Raji (cell line): ENCODE data around the gene FAM118B.

Source experiments
- POLR2A ChIP-seq: IDR thresholded peaks from 2 replicates; pipeline ENCODE4 v1.6.1; 2011; ENCODE audit warnings: low read depth, low read length, control low read depth; ENCODE audit not compliant: insufficient read depth

FAM118B gene

GRCh38 chr11:126226334-126227084 is 14.9 kb downstream of the FAM118B start:
- no peak for TF ChIP-seq POLR2A

- no peak for TF ChIP-seq POLR2A
Measured at GRCh38 chr11:126229858-126230540, 18.4 kb downstream of the FAM118B start.

GRCh38 chr11:126231725-126232459 is 20.3 kb downstream of the FAM118B start:
- no peak for TF ChIP-seq POLR2A

GRCh38 chr11:126232683-126233082 is 21.1 kb downstream of the FAM118B start:
- no peak for TF ChIP-seq POLR2A

- no peak for TF ChIP-seq POLR2A
Measured at GRCh38 chr11:126233391-126233790, 21.8 kb downstream of the FAM118B start.

- TF ChIP-seq POLR2A: no peak
Measured at GRCh38 chr11:126246636-126247035, 35.1 kb downstream of the FAM118B start.

GRCh38 chr11:126253265-126253664 is 41.7 kb downstream of the FAM118B start:
- TF ChIP-seq POLR2A: no peak

GRCh38 chr11:126254819-126255218 is 43.2 kb downstream of the FAM118B start:
- TF ChIP-seq POLR2A: no peak

GRCh38 chr11:126256216-126256615 is 44.6 kb downstream of the FAM118B start:
- TF ChIP-seq POLR2A: no peak

GRCh38 chr11:126257144-126257543 is 45.6 kb downstream of the FAM118B start:
- TF ChIP-seq POLR2A: no peak

- TF ChIP-seq POLR2A: no peak
Measured at GRCh38 chr11:126257764-126258163, 46.2 kb downstream of the FAM118B start.

- no peak for TF ChIP-seq POLR2A
Measured at GRCh38 chr11:126262216-126262615, 50.6 kb downstream of the FAM118B start.

GRCh38 chr11:126263489-126263888 is 51.9 kb downstream of the FAM118B start:
- TF ChIP-seq POLR2A: no peak

GRCh38 chr11:126265811-126266210 is 54.2 kb downstream of the FAM118B start:
- no peak for TF ChIP-seq POLR2A

- no peak for TF ChIP-seq POLR2A
Measured at GRCh38 chr11:126267650-126268049, 56.1 kb downstream of the FAM118B start.

GRCh38 chr11:126268361-126268707 is 56.8 kb downstream of the FAM118B start:
- no peak for TF ChIP-seq POLR2A
